T-helper 2 cell (primary cell): Measurements from ENCODE around the gene FAM229A.
"Not testable (repeated sequence)": the region's sequence is repeated elsewhere in the genome, so short reads cannot be mapped to it uniquely, and the experiment has no call there.

ENCODE experiments used
- DNase-seq, 5 experiments: peaks; one replicate each; pipeline versions ENCODE4 v3.0.0 to v3.0.0-alpha.2; 2012 to 2022

Gene FAM229A

DNA sequence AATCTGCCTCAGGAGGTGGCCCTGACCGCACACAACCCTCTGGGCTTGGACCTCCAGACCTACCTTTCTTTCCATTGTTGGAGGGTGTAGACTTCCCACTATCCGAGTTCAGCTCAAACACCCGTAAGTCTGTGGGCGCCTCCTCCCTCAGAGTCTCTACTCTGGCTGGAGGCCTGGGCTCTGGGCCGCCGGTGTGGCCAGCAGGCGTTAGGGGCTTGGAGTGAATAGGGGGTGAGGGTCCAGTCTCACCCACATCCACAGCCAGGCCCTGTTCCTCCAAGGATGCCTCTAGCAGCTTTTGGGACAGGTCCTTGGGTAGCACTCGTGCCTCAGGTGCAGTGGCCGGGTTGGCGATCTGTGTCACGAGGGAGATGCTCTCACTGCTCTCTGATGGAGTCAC lies 13.9 kb upstream of the FAM229A start:
- no peak for DNase-seq

- DNase-seq = no peak
These were observed 11.8 kb upstream of the FAM229A start for GRCh38 chr1:32373996-32374592.

GRCh38 chr1:32372149-32372756 lies 10.0 kb upstream of the FAM229A start:
- peak in 3 of 5 experiments; percentile 43 to 77 (median 67) for DNase-seq

DNA sequence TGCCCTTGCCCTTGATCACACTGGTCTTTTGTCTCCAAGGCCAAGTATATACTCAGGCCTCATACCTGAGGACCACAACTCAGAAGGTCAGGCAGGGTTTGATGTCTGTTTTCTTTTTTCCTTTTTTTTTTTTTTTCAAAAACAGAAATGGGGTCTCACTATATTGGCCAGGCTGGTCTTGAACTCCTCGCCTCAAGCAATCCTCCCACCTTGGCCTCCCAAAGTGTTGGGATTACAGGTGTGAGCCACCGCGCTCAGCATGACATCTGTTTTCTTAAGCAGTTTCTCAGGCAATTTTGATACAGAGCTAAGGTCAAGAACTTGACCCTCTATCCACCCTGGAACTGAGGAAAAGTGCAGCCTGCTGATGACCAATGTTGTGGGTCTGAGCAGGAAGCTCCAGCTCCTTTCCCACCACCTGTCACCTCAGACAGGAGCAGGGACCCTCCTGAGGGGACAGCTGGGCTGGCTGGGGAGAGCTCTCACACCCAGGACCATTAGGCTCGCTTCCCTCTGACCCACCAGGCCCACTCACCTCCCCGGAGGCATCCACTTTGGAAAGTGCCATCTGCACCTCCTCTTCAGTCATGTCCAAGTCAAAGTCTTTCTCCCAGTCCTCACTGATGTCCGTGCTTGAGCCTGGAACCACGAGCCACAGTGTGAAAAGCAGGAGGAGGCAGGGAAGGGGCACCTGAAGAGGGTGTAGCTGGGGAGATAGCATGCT lies 5.8 kb upstream of the FAM229A start:
- no peak for DNase-seq

- DNase-seq = no peak
These were observed 3.2 kb upstream of the FAM229A start for GRCh38 chr1:32365445-32365844.

DNA sequence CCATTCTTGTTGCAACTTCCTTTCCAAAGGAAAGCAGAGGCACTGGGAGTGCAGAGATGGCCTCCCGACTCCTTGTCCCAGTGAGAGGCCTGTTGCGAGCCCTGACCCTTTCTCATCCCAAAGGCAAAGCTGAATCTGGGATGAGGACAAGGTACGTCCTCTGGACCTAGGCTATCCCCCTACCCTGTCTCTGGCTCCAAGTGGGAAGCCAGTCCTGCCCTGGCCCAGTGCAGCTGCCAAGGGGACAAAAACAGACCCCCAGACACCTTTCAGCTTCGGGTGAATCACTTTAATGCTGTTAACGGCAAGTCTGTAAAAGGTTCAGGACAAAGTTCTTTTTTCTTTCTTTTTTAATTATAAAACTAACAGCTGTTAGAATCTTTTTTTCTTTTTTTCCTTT lies 2.6 kb upstream of the FAM229A start:
- DNase-seq = no peak

DNA sequence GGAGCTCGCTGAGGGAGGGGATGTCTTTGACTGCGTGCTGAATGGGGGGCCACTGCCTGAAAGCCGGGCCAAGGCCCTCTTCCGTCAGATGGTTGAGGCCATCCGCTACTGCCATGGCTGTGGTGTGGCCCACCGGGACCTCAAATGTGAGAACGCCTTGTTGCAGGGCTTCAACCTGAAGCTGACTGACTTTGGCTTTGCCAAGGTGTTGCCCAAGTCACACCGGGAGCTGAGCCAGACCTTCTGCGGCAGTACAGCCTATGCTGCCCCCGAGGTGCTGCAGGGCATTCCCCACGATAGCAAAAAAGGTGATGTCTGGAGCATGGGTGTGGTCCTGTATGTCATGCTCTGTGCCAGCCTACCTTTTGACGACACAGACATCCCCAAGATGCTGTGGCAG lies 1.4 kb upstream of the FAM229A start:
- no peak for DNase-seq

DNA sequence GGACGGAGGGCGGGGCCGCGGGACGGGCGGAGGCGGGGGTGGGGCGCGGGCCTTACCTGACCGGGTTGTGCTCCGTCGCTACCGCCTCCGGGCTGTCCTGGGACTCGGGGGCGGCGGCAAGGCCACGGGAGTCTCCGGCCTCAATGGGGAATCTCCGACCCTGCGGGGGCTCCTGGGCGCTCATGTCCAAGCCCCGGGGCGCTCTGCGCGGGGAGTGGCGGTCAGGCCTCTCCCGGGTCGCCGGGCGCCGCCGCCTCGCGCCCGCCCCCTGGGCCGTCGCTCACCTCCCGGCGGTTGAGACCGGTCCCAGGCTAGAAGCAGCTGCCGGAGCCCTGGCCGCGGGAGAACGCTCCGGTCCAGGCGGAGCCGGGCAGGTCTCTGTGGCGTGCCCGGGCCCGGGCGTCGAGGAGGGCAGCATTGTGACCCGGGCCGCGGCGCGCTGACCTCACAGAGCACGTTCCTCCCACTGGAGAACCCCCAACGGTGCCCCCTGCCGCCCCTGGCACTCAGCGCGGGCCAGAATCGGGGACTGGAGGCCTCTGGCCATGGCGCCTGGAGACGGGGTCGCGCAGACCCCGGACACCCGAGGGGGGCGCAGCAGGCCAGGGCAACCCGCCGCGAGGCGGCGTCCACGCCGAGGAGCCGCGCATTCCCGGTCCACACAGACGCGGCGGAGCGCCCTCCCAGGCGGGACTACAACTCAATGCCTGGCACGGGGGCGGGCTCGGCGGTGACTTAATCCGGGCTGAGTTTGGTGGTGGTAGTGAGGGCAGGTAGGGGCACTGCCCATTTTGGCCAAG lies 411 bp downstream of the FAM229A start:
- peak in 1 of 5 experiments; percentile 11 for DNase-seq

DNA sequence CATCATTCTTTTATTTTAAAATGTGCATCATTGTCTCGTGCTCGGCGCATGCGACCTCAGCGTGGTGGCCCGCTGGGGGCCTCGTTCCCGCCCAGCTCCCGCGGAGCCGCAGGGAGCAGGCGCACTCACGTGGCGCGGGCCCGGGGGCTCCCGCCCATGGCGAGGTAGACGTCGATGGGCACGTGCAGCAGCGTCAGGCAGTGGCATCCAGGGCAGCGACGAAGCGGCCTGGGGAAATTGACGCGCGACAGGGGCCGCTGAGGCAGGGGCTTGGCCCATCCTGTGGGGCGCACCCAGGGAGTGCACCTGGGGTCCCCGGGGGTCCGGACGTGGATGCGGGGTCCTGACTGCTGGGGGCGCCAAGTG lies 994 bp downstream of the FAM229A start:
- DNase-seq = no peak

DNA sequence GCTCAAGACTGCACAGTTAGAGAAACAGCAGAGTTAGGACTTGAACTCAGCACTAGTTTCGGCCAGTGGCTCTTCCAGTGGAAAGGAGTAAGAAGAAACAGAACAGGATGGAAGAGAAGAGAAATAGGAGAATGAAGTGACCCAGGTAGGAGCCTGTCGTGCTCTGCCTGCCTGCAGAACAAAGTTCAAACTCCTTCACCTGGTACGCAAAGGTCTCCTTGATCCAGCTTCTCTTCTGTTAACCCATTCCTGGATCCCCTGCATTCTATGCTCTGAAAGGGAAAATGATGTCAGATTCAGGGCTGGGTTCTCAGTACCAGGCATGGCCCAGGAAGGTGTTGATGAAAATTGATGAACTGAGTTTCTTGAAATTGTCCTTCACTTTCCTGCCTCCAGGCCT lies 3.9 kb downstream of the FAM229A start:
- DNase-seq = no peak

- DNase-seq = no peak
These were observed 4.7 kb downstream of the FAM229A start for GRCh38 chr1:32357614-32358013.

GRCh38 chr1:32356478-32356877 lies 5.8 kb downstream of the FAM229A start:
- no peak for DNase-seq

GRCh38 chr1:32355778-32356177 lies 6.5 kb downstream of the FAM229A start:
- DNase-seq = not testable (repeated sequence)

DNA sequence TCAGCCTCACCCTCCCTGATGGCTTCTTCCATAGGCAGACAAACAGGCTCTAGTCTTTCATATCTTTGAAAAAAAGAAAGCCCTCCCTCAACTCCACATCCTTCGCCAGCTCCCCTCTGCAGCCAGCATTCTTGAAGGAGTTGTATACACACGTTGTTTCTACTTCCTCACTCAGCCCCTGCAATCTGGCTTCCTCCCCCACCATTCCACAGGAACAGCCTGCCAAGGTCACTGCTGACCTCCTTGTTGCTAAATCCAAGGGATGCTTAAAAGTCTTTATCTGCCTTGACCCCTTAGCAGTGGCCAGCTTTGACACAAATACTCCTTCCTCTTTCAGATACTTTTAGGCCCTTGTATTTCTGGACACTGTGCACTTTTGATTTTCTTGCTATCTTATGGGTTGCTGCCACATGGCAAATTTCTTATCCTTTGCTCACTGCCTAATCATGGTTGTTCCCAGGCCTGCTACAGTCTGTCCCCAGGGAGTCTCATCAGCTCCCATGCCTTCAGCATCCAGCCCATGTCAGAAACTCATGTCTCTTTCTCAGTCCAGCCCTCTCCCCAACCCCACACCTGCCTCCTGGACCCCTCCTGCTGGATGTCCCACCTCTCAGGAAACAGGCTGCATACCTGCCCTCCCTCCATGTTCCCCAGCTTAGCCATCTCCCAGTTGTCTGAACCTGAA lies 8.3 kb downstream of the FAM229A start:
- no peak for DNase-seq

DNA sequence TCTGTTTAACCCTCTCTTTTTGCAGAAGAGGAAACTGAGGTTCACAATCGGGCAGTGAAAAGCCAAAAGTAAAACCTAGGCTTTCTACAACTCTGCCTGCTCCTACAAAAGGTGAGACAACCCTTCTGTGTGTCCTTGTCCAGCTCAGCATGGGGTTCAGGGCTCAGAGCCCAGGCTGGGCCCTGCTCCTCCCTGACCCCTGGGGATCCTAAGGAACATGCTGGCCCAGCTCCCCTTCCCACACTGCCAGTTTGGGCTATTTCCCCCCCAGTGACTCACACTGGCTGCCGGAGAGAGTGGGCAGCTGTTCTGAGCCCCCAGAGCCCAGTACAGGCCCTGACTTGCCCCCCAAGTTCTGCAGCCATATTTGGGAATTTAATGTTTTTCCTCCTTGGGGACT lies 8.9 kb downstream of the FAM229A start:
- no peak for DNase-seq

DNA sequence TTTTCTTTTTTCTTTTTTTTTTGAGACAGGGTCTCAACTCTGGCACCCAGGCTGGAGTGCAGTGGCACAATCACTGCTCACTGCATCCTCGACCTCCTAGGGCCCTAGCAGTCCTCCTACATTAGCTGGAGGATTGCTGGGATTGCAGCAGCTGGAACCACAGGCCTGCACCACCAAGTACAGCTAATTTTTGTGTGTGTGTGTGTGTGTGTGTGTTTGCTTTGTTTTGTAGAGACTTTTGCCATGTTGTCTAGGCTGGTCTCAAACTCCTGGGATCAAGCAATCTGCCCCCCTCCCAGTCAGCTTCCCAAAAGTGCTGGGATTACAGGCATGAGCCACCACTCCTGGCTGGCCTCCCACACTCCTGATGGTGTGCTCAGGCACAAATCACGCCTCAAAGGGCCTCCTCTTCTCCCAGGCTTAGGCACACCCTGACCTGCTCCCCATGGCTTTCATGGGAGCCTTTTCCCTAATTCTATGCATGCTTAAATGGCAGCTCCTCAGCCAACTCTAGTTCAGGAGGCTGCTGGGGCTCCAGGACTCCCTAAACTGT lies 9.4 kb downstream of the FAM229A start:
- no peak for DNase-seq

- DNase-seq = no peak
These were observed 10.0 kb downstream of the FAM229A start for GRCh38 chr1:32352239-32352745.

DNA sequence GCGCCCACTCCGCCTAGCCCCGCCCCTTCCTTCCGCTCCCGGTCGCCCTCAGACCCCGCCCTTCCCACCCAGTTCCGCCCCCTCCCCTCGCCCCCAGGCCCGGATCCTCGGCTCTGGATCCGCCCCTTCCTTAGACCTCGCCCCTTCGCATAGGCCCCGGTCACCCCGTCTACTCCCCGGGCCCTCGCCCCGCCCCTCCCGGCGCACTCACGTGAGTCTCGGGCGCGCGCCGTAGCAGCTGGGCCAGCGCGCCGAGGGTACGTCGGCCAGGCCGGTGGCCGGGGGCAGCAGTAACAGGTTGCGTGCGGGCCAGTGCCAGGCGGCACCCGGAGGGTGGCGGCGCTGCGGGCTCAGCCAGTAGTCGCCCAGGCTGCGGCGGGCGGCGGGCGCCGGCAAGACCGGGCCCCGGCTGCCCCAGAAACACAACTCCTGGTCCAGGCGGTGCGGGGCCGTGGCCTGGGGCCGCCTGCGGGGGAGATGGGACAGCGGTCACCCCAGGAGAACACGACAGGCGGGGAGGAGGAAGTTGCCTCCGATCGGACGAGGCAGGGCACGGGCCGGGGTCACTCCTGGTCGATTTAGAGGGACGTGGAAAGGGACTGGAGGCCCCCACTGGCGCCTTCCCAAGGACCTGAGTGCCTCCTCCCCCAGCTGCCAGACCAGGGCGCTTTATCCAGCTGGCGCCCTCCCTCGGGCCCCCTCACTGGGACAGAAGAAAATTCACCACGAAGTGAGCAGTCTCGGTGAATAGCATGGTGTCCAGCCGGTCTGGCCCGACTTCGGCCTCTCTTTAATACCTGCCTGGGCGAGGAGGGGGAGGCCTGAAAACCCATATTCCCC lies 10.7 kb downstream of the FAM229A start:
- peak; percentile 82 to 95 (median 89) for DNase-seq

- DNase-seq = peak in 1 of 5 experiments; percentile 62
These were observed 11.4 kb downstream of the FAM229A start for GRCh38 chr1:32350785-32351398.

DNA sequence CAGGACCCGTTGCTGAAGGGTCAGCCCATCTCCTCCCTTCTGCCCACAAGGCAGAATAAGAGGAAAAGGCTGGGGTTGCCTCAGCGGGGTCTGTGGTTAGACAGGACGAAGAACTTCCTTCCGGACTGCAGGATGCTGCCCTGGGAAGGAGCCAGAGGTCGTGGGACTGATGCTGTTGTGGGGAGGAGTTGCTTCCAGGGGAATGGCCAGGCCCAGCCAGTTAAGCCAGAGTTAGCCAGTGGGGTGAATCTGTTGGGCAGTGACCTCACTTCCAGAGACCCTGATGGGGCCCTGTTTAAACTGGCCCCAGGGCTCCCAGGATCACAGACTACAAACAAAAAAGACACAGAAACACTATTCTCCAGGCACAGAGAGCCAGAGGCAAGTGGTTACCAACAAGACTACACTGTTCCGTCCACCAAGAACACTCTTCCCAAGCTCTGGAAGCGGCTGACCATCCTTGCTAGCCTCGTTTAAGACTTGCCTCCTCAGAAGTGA lies 13.0 kb downstream of the FAM229A start:
- DNase-seq = no peak
